Left forelimb (tissue), 1 donor: ENCODE results near the gene DOCK2.

Experiments
- DNase-seq: peaks from one replicate; pipeline ENCODE4 v3.0.0-alpha.2; 2018; ENCODE audit warnings: low spot score

The DOCK2 gene

GRCh38 chr5:170132269-170132975 is 495.3 kb downstream of the DOCK2 start:
- DNase-seq, result no peak
